RCC 7860 (cell line): ENCODE measurements around the gene NRG2.

Source experiments
- DNase-seq: peaks from one replicate; pipeline ENCODE4 v3.0.0-alpha.2; 2015; ENCODE audit warnings: low spot score
- FAIRE-seq: peaks from 2 replicates; lab custom pipeline; 2012; peaks lifted over from hg19 to GRCh38; lab: Jason Lieb, UNC

Gene NRG2

DNA sequence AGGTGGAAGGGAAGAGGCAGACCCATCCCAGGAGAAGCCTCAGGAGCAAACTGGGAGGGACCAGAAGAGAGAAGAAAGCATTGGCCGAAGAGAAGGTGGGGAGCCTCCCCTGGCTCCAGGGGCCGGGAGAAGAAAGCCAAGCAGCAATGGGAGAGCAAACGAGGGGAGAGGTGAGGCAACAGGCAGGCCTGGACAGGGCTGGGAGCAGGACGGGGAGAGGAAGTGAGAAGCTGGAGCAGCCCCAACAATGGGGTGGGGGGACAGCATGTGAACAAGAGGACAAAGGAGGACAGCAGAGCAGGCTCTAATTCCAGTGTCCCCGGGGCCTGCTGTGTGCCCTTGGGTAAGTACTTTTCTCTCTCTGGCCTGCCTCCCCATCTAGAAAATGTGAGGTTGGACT, 132.2 kb downstream of the NRG2 start:
- FAIRE-seq (no peak), DNase-seq (no peak)

DNA sequence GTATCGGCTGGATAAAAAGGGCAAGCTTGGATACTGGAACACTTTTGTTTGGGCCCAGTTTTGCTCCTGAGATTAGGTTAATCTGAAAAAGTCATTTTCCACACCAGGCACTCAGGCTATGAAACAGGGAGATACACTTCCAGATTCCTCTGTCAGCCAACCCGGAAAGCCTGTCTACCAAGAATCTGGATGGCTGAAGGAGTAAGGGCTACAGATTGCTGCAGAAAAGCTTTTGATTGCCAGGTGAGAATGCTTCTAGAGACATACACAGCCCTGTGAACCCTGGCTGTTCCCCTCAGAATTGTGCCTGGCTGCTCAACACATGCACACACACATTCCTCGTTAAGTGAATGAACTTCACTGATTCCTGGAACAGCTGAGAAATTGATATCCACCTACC, 133.1 kb downstream of the NRG2 start:
- FAIRE-seq (no peak), DNase-seq (no peak)

DNA sequence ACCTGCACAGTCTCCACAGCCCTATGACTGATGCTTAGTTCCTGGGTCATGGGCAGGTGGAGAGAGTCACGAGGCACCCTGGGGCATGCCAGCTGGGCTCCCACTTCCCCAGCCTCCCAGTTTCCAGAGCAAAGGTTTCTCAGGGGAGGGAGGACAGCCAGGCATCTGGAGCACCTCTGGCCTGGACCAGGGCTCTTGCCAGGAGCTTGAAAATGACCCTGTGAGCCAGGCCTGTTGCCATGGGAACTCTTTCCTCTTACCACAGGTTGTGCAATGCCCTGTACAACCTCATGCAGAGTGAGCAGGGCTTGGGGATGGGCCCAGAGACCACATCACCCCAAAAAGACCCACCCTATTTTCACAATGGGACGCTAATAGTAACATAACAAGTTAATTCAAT, 134.3 kb downstream of the NRG2 start:
- DNase-seq (no peak), FAIRE-seq (no peak)

DNA sequence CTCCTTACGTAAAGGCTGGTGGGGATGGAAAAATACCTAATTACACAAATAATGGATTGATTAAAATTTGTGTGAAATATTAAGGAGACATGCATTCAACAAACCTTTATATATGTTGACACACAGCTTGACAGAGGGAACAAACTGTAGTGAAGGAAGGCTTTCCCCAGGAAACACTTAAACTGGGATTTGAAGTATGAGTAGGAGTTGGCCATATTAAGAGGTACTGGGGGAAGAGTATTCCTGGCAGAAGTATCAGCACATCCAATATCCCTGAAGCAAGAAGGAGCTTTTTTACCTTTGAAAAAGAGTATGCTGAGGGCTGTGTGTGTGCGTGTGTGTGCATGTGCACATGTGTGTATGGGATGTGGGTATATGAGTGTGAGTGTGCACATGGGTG, 136.4 kb downstream of the NRG2 start:
- no peak for FAIRE-seq

DNA sequence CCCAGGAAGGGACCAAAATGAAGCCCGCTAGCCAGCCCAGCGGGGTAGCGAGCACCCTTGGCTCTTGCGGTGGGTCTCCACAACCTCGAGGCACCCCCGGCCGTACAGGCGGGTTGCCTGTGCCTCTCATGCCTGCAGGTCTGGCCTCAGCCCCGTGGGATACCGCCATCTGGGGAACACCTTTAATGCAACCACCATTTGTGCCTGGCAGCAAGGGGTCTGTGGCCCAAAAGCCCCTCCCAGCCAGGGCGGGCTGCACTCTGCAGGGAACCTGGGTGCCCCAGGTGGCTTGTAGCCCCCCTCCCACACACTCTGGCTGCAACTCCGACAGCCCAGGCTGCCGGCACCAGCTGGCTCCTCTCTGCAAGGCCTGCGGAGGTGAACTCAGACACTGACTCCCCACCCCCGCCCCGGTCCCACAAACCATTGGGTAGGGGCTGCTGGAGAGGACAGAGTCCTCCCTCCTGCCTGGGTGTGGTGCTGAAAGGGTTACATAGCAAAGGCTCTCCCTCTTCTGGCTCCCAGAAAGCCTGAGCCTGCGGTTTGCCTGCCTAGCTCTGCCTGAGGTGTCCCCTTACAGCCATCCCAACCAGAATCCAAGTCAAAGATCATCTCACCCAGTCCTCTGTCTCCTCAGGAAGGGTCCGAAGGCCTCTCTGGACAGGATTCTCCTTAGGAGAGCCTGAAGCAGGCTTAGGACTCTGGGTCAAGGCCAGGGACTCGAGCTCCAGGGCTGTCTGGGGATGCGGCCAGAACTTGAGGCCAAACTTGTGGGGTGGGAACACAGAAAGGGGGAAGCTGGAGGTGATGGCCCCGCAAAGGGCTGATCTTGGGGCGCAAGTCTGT, 138.1 kb downstream of the NRG2 start:
- FAIRE-seq (no peak), DNase-seq (no peak)

More for the DNA sequence above, 136.4 kb downstream of the NRG2 start:
- no peak for DNase-seq

DNA sequence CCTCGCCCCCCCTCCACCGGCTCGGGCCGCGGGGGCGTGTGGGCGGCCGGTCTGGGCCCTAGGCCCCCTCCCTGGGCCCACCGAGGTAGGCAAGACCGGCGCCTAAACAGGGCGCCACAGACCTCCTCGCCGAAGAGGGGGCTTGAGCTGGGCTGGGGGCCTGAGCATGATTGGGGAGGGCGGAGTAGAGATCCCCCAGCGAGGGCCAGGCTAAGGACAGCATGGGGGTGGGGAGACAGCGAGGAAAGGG, 138.6 kb downstream of the NRG2 start:
- DNase-seq, result no peak
- FAIRE-seq, result no peak

DNA sequence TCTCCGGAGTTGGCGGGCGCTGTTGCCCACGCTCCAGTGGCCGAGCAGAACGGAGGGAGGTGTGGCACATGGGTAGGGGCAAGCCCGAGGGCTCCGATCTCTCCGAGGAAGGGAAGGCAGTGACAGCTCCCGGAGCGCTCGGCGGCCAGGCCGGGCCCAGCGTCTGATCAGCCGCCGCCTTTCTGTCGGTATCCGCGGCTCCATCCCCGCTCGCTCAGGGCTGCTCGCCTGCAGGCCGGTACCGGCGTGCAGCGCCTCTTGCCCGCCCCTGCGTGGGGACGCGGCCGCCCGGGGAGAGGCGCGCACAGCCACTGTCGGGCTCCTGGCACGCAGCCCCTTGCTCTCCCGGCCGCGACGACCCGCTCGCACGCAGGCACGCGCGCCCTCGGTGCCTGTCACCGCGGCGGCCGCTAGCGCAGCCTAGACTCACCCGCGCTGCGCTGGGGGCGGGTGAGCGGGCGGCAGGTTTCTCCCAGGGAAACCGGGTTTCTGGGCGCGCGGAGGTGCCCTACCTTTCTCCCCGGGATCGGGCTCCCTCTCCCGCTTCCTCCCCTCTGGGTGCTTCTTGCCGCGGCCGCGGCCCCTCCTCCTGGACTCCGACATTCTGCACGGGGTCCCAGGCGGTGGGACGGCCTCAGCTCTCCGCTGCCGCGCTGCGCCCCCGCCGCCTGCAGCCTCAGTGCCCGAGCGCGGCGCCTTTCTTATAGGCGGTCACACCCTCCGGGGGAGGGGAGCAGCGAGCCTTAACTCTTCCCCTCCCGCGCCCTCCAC, 139.1 kb downstream of the NRG2 start:
- no peak for DNase-seq
- FAIRE-seq, result no peak

DNA sequence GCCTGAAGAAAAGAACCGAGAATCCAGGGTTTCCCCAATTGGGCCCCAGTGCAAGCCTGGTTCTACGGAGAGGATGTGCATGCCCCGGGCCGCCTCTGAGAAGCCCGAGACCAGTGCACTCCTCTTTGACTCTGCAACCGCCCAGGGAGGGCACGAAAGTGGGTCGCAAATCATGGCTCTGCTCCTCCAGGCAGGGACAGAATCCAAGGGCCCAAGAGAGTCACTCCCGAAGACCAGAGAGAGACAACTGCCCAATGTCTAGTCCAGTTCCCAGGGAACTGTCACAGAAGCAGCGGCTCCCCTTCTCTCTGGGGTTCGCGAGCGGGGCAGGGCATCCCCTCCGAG, 139.7 kb downstream of the NRG2 start:
- FAIRE-seq (no peak), DNase-seq (no peak)

DNA sequence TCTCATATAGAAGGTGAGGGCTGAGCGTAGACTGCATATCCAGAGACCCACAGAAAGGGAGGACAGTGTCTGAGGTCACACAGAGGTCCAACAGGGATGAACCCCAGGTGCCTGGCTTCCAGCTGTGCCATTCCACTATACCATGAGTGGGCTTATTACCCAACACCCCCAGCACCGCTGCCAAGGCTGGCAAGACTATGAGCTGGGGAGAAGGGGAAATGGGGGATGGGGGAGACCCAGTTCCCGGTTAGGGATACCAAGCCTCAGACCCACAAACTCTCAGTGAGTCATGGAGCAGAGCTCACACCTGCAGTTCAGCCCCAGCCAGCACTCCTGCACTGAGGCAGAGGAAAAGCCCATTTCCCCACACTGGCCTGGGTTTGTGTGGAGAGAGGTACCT, 141.1 kb downstream of the NRG2 start:
- FAIRE-seq (no peak), DNase-seq (no peak)

DNA sequence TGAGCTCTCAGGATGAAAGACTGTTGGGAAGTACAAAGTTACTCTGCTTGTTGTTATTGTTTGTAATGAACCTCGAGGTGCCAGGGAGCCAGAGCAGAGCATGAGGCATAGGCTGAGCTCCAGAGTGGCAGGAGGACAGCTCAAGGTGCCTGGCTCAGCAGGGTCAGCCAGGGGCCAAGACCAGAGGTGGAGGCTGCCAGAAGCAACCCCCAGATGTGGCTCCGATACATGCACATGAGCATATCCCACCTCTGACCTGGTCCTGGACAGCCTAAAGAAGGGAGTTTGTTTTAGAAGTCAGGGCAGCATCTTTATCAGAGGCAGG, 141.9 kb downstream of the NRG2 start:
- DNase-seq (no peak), FAIRE-seq (no peak)

DNA sequence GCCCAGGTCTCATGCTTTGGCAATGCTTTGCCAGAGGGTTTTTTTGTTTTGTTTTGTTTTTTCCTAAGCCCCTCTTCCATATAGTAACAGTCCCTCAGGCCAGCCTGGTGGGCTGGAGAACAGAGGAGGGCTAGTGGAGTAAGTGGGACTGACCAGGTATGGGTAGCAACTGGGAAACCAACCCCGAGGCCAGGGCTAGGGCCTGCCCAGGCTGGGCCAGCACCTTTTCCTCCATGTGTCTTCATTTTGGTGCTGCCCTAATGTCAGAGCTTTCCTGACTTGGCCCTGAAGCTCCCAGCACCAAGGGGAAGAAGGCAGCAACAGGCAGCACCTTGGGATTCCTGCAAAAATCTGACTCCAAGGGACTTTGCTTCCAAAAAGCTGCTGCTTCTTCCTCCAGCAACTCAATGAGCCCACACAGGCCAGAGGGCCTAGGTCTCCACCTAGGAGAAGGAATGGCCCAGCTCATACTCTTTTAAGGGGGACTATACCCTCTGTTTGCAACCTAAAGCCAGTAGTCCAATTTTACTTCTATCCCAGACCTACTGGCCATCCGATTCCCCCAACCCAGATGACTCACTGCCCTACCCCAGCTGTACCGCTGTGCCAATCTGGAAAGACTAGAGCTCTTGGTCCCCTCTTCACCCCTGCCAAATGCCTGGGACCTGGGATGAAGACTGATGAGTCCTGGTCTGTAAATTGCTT, 142.4 kb downstream of the NRG2 start:
- no peak for DNase-seq
- FAIRE-seq, result no peak

DNA sequence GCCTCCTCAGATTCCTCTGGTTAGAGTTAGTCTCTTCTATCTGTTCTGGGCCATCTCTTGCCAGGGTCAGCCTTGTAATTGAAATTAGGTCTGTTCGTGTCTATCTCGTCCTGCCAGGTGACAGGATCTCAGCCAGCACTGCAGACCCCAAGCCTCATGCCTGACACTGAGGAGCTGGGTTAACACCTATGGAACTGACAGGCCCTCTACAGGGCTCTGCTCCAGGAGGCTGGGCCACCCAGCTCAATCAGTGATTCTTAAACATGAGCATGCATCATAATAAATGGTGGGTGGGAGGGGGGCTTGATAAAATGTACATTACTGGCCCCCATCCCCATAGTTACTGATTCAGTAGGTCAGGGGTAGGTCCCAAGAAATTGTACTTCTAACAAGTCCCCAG, 144.1 kb downstream of the NRG2 start:
- DNase-seq (no peak), FAIRE-seq (no peak)

DNA sequence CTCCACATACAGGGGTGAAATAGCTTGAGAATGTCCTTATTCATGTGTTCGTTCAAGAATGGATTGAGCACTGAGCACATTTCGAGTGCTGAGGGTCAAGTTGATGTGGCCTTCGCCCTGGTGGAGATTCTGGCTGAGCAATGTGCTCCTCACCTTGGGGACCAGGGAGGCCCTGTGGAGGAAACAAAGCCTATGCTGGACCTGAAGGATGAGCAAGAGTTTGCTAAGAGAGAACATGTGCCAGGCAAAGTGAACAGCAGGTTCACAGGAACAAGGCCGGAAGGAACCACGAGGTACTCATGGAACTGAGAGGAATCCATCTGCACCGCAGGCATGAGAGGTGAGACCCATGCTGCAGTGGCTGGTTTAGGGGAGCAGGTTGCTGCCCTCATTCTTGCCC, 145.1 kb downstream of the NRG2 start:
- DNase-seq, result no peak
- no peak for FAIRE-seq

DNA sequence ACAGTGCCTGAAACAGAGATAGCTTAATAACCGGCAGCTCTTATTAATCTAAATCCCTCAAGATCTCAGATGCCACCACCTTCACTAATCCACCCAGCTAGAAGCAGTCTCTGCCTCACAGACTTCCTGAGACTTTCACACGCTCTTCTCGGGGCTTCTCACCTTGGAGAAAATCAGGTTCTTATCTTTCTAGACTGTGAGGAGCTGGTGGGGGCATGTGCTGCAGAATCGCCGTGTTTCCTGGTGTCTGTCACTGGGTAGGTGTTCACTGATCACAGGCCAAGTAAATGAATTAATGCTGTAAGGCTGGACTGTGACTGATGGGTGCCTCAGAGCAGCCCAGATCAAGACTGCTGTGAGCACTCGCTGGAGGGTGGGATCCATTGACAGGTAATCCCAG, 145.8 kb downstream of the NRG2 start:
- no peak for FAIRE-seq

DNA sequence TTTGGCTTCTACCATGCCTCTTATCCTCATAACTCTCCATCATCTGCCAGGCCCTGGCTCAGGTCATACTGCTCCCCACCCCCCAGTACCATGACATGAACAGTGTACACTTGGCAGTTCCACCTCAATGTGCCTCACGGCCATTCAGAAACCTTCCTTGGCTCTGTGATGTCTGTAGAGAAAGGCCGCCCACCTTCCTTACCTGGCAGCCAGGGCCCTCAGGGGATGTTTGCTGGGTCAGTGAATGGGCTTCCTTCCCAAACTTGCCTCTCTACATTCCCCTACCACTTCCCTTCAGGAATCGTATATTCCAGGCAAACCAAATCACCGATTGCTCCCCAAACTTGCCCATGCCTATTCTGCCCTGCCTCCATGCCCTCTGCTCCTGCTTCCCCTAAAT, 146.4 kb downstream of the NRG2 start:
- FAIRE-seq (no peak), DNase-seq (no peak)

More for the DNA sequence above, 145.8 kb downstream of the NRG2 start:
- DNase-seq, result no peak

DNA sequence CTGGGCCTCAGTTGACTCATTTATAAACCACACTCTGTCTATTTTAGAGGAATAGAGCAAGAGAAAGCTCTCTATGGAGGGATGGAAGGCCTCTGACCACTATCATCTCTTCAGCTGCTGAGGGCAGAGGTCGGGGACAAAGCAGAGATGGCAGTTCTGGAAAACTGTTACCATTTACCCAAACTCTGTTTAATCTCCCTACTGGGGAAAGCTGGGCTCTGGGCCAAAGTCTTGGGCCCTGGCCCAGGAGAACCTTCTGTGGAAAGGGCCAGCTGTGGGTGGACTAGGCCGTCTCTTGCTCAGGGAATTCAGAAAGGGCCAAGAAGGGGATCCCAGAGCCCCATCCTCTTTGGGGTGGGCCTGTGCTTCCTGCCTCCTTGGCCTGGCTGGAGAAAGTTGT, 147.5 kb downstream of the NRG2 start:
- FAIRE-seq (no peak), DNase-seq (no peak)

DNA sequence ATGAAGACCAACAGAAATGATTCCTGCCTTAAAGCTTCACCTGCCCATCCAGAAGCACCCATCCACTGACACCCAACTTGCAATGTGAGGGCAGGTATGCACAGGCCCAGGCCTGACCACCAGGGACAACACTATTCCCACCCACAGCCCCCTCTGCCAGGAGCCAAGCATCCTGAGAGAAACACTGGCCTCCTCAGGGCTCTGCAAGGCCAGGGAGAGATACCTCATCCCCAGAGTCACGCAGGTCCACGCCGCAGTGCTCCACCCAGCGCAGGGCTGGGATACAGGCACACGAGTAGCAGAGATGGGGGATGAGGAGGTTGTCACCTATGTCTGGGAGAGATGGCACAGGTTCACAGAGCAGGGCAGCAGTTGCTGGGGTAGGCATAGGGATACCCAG, 148.1 kb downstream of the NRG2 start:
- no peak for FAIRE-seq
- no peak for DNase-seq

DNA sequence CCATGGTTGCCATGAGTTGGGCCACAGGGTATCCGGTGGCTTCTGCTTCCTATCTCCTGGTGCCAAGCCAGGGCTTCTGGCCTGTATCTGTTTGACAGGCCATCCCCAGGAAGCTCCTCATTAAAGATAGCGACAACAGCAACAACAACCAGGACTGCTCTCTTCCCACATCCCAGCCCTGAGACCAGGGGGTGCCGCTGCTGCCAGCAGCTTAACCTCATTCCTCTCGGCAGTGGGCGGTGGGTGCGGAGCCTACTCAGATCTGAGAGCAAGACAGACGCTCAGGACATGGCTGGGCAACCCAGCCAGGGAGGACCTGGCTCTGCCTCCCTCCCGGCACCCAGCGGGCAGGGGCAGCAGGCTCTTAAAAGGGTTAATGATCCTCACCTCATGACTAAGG, 149.2 kb downstream of the NRG2 start:
- FAIRE-seq (no peak), DNase-seq (no peak)

DNA sequence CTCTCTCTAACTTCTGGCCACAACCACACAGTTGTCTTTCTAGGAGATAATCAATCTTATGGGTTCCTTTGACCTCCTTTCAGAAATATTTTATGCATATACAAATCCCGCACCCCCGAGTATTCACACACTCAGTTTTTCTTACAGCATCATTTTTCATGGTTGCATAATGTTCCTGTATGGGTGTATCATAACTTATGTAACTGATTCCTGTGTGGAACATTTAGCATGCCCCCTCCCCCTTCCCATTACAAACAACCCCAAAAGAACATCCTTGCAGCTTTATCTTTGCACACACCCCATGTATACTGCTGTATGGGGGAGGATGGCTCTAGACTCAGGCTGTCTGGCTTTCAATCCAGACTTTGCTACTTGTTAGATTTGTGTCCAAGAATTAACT, 153.7 kb downstream of the NRG2 start:
- DNase-seq (no peak), FAIRE-seq (no peak)

DNA sequence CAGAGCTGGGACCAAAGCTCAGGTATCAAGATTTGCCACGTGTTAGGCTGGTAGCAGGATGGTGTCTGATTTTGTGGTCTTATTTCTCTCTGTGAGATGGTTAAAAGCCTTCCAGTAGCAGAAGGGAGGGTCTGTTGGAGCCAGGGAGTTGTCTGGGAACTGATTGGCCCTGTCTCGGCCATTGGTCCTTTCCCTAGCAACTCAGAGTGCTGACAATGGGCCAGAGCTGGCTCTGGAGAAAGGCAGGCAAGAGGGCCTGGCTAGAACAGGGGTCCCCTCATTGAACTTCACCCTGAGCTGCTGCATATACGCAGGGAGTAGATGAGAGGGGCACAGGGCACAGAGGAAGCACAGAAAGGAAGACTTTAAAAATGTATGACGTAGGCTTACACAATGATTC, 154.7 kb downstream of the NRG2 start:
- no peak for DNase-seq
- no peak for FAIRE-seq

DNA sequence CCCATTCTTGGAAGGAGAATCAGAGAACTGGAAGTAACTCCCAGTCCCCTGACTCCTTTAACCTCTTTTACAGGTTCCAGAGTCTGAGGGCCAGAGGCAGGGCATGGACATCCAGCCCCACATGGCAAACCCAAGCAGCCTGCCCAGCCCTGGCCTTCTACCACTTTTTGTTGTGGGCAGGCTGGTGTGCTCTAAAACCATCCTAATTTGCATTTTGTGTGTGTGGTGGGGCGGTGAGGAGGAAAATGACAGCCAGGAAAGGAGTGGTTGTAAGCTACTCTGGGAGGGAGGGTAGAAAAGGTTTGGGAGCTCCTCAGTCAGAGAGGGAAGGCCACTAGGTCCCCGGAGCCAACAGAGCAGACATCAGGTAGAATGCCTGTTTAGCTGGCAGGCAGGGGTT, 156.9 kb downstream of the NRG2 start:
- DNase-seq, result no peak
- FAIRE-seq, result no peak

DNA sequence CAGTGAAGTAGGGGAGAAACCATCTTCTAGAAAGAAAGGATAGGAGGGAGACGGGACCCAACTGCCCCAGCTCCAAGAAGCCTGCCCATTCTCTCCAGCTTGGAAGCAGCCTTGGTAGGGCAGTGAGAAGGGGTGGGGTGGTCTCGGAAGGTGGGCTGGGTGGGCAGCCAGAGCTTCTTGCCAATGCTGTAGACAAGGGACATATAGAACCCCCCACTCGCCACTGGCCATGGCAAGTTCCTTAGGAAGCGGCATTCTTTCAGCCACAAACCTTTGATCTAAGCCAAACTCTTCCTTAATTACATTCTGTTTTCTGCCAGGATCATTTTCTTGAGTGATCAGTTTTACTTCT, 157.3 kb downstream of the NRG2 start:
- no peak for DNase-seq
- no peak for FAIRE-seq
